Upper lobe of left lung (tissue), 6 donors: Measurements from ENCODE around the gene CA9. TPM values are rescaled to one million over a fixed set of nuclear protein-coding genes. Genes with fewer than 3 reads are reported as not detected.
A peak's percentile ranks its signal among the peaks of the same experiment; 100 is the strongest.

ENCODE experiments used
- ATAC-seq, 2 donors: fragments of 200-7000 bp; cut with Tn5 transposase; one replicate each; pipeline ENCODE4 v1.9.1; 2022; ENCODE audit warnings: mild to moderate bottlenecking in 2 of 2, moderate library complexity in 2 of 2; ENCODE audit not compliant: low FRiP score in 2 of 2
- DNase-seq, 2 donors: peaks; one replicate each; pipeline ENCODE4 v3.0.0-alpha.2; 2019 to 2020
- H3K27ac ChIP-seq, 4 donors: fragments of 200-600 bp; sonication (generic); one replicate each; pipeline ENCODE4 v1.5.1; 2016 to 2019
- H3K27me3 ChIP-seq, 4 donors: fragments of 200-600 bp; sonication (generic); one replicate each; pipeline ENCODE4 v1.5.1; 2017 to 2019
- H3K36me3 ChIP-seq, 4 donors: fragments of 200-600 bp; sonication (generic); one replicate each; pipeline ENCODE4 v1.5.1; 2016 to 2019
- H3K4me1 ChIP-seq, 4 donors: fragments of 200-600 bp; sonication (generic); one replicate each; pipeline ENCODE4 v1.5.1; 2018 to 2019
- H3K4me3 ChIP-seq, 4 donors: fragments of 200-600 bp; sonication (generic); one replicate each; pipeline ENCODE4 v1.5.1; 2017 to 2019; ENCODE audit warnings: mild to moderate bottlenecking in 2 of 4, moderate library complexity in 1 of 4
- H3K9me3 ChIP-seq, 4 donors: fragments of 200-600 bp; sonication (generic); one replicate each; pipeline ENCODE4 v1.5.1; 2018 to 2019
- CTCF ChIP-seq, 6 experiments: fragments of 450-650 bp in 4 of 6; fragments of 200-600 bp in 2 of 6; sonication (generic) in 2 of 6; IDR thresholded peaks; one replicate each; pipeline ENCODE4 v1.5.1; 2016 to 2019; ENCODE audit warnings: antibody characterized with exemption in 6 of 6
- EP300 ChIP-seq, 4 donors: sonication (generic); formaldehyde crosslinking; IDR thresholded peaks; one replicate each; pipeline ENCODE4 v1.5.1; 2017; ENCODE audit warnings: antibody characterized with exemption in 4 of 4, control low read depth in 2 of 4
- POLR2A ChIP-seq, 4 donors: fragments of 450-650 bp; IDR thresholded peaks; one replicate each; pipeline ENCODE4 v1.5.1; 2016 to 2017; ENCODE audit warnings: antibody characterized with exemption in 4 of 4, mild to moderate bottlenecking in 2 of 4
- POLR2AphosphoS5 ChIP-seq, 2 donors: sonication (generic); formaldehyde crosslinking; IDR thresholded peaks; one replicate each; pipeline ENCODE4 v1.5.1; 2017; ENCODE audit warnings: antibody characterized with exemption in 2 of 2
- WGBS, 2 donors: methylation state at CpG; one replicate each; pipeline ENCODE4 v1.1.5; 2017 to 2018; 5-methylcytosine and 5-hydroxymethylcytosine counted together
- total RNA-seq, 6 donors: library from RNA; depleted of rRNA in 4 of 6; stranded (reverse); fragments of >200 nt in 4 of 6; gene quantifications; one replicate each; pipeline versions ENCODE4 v1.1.0 to v1.2.1, GENCODE V29; 2016 to 2021
- donor health status: DM: no; HTN: no; CAD: no; lungs with moderate emphysema.
- donor health status: DM: no; HTN: yes; CAD: no; lungs with severe emphysema.

The CA9 gene
- total RNA-seq, 6 donors from 2014 or later = 0.14 to 0.24 TPM; not detected in 4

- Histone ChIP-seq H3K4me3 (no peak overlapping the region), H3K9me3 (no peaks in the 10 kb centered on the region), H3K27ac (no peak overlapping the region), H3K27me3 (no peaks in the 10 kb centered on the region), H3K4me1 (no peaks in the 10 kb centered on the region), H3K36me3 (peaks cover 95 to 100% (median 99%) of the 10 kb centered on the region in 4 donors)
- 82% methylated on average over 9 to 15 of the region's 15 CpGs for WGBS, 2 donors
- TF ChIP-seq CTCF (IDR thresholded peaks at IDR 0.05) (no peak), EP300 (IDR thresholded peaks at IDR 0.05) (no peak), POLR2A (IDR thresholded peaks at IDR 0.05) (no peak), POLR2AphosphoS5 (IDR thresholded peaks at IDR 0.05) (no peak)
- no peak for ATAC-seq
- peak in 1 of 2 donors; percentile 49 for DNase-seq
Observed at GRCh38 chr9:35718721-35719511, 45.2 kb downstream of the CA9 start.

DNA sequence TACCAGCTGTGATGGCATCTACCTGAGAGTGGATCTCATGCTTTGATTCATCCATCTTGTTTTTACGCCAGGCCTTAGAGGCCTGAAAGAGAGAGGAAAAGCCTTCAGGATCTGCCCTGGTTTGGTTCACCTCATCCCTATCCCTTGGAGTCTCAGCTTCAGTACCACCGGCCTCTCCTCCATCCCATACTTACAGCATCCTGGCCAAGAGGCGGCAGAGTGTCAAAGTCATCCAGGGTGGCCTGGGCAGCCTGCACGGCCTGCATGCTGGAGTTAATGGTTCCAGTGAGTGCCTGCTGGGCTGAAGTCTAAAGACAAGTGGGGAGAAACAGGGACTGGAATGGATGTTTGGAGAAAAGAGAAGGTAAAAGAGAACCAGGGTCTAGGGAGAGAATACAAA, 45.8 kb downstream of the CA9 start:
- Histone ChIP-seq H3K4me1 (no peaks in the 10 kb centered on the region), H3K9me3 (no peaks in the 10 kb centered on the region), H3K36me3 (peaks cover 95 to 100% (median 99%) of the 10 kb centered on the region in 4 donors), H3K27ac (no peak overlapping the region), H3K27me3 (no peaks in the 10 kb centered on the region), H3K4me3 (no peak overlapping the region)
- TF ChIP-seq POLR2A (IDR thresholded peaks at IDR 0.05) (no peak), EP300 (IDR thresholded peaks at IDR 0.05) (no peak), POLR2AphosphoS5 (IDR thresholded peaks at IDR 0.05) (no peak), CTCF (IDR thresholded peaks at IDR 0.05) (no peak)
- ATAC-seq = no peak
- 100% methylated on average over 1 to 4 of the region's 4 CpGs for WGBS, 2 donors
- DNase-seq = no peak

DNA sequence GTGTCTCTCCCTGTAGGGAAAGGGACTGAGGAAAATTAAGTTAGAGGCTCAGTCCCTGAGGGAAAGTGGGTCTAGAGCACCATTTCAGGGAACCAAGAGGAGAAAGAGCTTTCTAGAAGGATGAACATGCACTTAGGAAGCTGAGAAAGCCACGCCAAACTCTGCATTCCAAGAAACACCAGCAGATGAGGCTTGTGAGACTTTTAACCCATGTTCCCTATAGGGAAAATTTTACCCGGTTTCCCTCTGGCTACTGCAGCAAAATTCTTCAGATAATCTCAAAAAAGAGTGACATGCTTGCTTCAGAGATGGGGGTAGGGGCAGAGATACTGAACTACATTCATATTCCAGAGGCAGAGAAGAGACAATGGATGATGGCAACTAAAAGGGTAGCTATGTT, 49.7 kb downstream of the CA9 start:
- Histone ChIP-seq H3K36me3 (peaks cover 60 to 80% (median 75%) of the 10 kb centered on the region in 4 donors), H3K4me1 (peaks cover 22 to 28% (median 23%) of the 10 kb centered on the region in 4 donors), H3K27me3 (no peaks in the 10 kb centered on the region), H3K9me3 (no peaks in the 10 kb centered on the region), H3K27ac (no peak overlapping the region), H3K4me3 (no peak overlapping the region)
- TF ChIP-seq CTCF (IDR thresholded peaks at IDR 0.05) = no peak
- TF ChIP-seq POLR2A (IDR thresholded peaks at IDR 0.05) = no peak
- no peak for TF ChIP-seq POLR2AphosphoS5 (IDR thresholded peaks at IDR 0.05)
- no peak for TF ChIP-seq EP300 (IDR thresholded peaks at IDR 0.05)
- WGBS, 2 donors = 88 to 90% methylated on average over 2 of the region's 2 CpGs
- DNase-seq = no peak
- no peak for ATAC-seq

GRCh38 chr9:35723908-35724307, 50.2 kb downstream of the CA9 start:
- no peaks in the 10 kb centered on the region for H3K27me3 ChIP-seq
- no peak for DNase-seq
- H3K4me1 ChIP-seq = peaks cover 27 to 33% (median 28%) of the 10 kb centered on the region in 4 donors
- 95 to 100% methylated on average over 6 to 8 of the region's 8 CpGs for WGBS, 2 donors
- no peak for ATAC-seq
- peaks cover 55 to 75% (median 70%) of the 10 kb centered on the region in 4 donors for H3K36me3 ChIP-seq
- no peak overlapping the region for H3K4me3 ChIP-seq
- TF ChIP-seq POLR2AphosphoS5 (IDR thresholded peaks at IDR 0.05) (no peak), POLR2A (IDR thresholded peaks at IDR 0.05) (no peak)
- H3K9me3 ChIP-seq = no peaks in the 10 kb centered on the region
- H3K27ac ChIP-seq = no peak overlapping the region

GRCh38 chr9:35725362-35725761, 51.6 kb downstream of the CA9 start:
- TF ChIP-seq CTCF (IDR thresholded peaks at IDR 0.05) (no peak), EP300 (IDR thresholded peaks at IDR 0.05) (no peak), POLR2AphosphoS5 (IDR thresholded peaks at IDR 0.05) (no peak), POLR2A (IDR thresholded peaks at IDR 0.05) (no peak)
- no peak overlapping the region for H3K27ac ChIP-seq
- 95 to 96% methylated on average over 11 of the region's 11 CpGs for WGBS, 2 donors
- DNase-seq (no peak), ATAC-seq (no peak)
- no peaks in the 10 kb centered on the region for H3K9me3 ChIP-seq
- no peaks in the 10 kb centered on the region for H3K27me3 ChIP-seq
- peaks cover 41 to 60% (median 56%) of the 10 kb centered on the region in 4 donors for H3K36me3 ChIP-seq
- H3K4me1 ChIP-seq = peaks cover 40 to 47% (median 42%) of the 10 kb centered on the region in 4 donors
- H3K4me3 ChIP-seq = no peak overlapping the region
